Glomerular endothelial cell (primary cell): ENCODE measurements around the gene CTIF. TPM values are rescaled to one million over a fixed set of nuclear protein-coding genes. Genes with fewer than 3 reads are reported as not detected.

Experiments used
- DNase-seq: peaks from one replicate; pipeline ENCODE4 v3.0.0-alpha.2; 2011; ENCODE audit warnings: low read depth, low spot score; ENCODE audit errors: extremely low read depth
- total RNA-seq: library from RNA; depleted of rRNA; stranded (reverse); fragments of >200 nt; gene quantifications from 2 replicates; pipeline ENCODE4 v1.2.3, GENCODE V29; 2015

Gene CTIF
- total RNA-seq, 1 donor from 2014 or later: 55.4 TPM

DNA sequence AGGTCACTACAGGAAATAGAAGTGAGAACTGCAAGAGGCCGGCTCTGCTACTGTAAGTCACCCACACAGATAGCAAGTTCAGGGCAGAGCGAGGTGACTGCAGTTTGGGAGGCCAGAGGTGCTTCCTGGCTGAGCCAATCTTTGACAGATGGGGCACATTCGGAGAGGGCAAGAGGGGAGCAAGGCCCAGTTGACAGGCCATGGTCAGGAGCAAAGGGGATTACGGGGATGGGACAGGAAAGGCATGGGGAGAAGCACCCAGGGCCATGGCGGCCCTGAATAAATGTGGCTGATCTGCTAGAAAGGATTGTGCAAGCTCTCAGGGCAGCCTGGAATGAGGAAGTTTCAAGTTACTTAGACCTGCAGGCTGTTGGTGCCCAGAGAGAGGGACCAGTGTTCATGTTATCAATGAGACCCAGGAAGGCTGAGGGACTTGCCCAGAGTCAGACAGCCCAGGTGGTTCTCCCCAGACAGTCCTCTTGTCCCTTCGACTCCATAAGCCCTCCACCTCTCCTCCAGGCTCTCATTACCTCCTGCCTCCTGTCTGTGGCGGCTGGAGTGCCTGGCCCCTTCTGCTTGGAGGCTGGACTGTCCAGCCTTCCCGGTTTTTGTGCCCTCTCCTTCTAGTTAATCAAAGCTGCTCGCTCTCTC is 123.3 kb downstream of the CTIF start:
- DNase-seq: no peak

GRCh38 chr18:48663096-48663930 is 124.5 kb downstream of the CTIF start:
- DNase-seq: no peak

- no peak for DNase-seq
Observed at GRCh38 chr18:48663931-48664847, 125.4 kb downstream of the CTIF start.

- DNase-seq: no peak
Observed at GRCh38 chr18:48665654-48666053, 126.8 kb downstream of the CTIF start.

- DNase-seq: no peak
Observed at GRCh38 chr18:48666613-48667012, 127.8 kb downstream of the CTIF start.

- no peak for DNase-seq
Observed at GRCh38 chr18:48667276-48668254, 128.7 kb downstream of the CTIF start.

DNA sequence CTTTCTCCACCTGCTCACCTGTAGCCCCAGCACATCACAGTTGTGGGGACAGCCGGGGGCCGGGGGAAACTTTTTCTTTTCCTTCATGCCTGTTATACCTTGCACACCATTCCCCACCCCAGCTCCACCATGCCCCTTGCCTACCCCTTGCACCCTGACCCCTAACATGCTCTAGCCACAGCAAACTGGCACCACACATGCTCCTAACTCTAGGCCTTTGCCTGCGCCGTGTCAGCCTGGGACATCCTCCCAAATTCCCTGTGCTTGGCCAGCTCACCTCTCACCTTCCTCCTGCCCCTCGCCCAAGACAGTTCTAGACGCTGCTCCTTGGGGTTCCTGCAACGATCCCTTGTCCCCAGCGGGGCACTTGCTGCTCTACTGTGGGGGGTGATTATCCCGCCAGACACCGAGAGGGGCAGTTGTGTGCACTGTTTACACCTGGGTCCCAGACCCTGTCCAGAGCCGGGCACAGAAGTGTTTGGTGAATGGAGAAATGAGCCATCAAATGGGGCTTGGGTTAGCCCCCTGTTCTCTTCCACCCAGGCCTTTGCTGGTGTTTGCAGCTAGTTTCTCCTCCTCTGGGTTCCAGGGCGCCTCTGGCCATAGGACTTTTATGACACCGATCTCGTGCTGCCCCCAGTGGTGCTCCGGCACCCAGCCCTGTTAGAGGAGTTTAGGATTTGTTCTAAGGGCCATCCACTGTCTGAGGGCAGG is 129.8 kb downstream of the CTIF start:
- DNase-seq: no peak

DNA sequence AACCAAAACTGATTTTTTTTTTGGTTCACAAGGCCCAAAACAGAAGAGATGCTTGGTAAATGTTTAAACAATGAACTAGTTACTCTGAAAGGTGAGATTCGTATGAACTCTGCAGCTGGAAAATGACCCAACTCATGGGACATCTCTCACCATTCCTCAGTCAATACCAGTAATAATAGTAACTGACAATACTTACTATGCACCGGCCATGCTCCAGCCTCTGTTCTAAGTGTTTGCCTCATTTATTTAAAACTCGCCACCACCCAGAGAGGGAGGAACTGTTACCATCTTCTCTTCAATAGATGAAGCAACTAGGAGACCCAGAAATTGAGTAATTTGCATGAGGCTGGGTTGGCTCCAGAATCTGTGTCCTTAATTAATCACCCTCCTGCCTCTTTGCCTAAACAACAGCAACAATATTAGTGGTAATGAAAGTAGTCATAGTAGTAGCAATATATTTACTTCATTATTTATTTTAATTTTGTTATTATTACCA is 130.4 kb downstream of the CTIF start:
- no peak for DNase-seq

DNA sequence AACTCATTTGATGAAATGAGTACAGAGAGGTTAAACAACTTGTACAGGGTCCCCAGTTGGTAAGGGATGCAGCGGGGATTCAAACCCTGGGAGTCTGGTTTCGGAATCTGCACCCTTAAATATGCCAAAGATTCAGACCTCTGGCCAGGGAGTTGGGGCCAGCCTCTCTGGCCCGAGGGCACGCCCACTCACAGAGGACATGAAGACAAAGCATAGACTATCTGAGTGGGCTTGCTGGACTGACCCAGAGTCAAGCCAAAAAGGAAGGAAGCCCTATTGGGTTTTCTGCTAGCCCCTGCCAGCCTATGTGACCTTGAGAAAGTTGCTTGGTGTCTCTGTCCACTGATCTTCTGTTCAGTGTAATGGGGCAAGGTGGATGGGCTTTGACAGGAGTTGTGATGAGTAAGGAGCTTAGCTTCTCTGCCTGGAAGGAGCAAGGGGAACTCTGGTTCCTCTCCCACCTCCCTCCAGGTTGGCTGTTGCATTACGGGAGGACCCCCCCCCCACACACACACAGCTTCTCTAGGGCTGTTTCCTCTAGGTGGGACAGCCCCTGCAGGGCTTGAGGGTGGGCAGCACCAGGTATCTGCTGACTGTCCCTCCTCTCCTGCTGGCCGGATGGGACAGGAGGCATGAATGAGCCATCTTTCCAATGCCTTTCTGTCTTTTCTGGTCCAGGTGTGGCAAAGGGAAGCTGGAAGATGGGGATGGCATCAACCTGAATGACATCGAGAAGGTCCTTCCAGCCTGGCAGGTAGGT is 131.3 kb downstream of the CTIF start:
- DNase-seq: no peak

GRCh38 chr18:48670751-48671560 is 132.1 kb downstream of the CTIF start:
- DNase-seq: no peak

DNA sequence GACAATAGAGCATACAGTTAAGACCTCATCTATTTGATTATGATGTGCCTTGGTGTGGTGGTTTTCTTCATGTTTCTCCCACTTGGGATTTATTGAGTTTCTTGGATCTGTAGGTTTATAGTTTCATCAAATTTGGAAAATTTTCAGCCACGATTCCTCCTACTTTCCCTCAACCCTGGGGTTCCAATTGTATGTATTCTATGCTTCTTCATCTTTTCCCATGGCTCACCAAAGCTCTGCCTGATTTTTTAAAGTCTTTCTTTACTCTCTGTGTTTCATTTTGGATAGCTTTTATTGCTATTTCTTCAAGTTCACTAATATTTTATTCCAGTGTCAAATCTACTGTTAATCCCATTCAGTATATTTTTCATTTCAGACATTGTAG is 132.7 kb downstream of the CTIF start:
- no peak for DNase-seq

GRCh38 chr18:48672671-48673340 is 134.0 kb downstream of the CTIF start:
- DNase-seq: no peak

DNA sequence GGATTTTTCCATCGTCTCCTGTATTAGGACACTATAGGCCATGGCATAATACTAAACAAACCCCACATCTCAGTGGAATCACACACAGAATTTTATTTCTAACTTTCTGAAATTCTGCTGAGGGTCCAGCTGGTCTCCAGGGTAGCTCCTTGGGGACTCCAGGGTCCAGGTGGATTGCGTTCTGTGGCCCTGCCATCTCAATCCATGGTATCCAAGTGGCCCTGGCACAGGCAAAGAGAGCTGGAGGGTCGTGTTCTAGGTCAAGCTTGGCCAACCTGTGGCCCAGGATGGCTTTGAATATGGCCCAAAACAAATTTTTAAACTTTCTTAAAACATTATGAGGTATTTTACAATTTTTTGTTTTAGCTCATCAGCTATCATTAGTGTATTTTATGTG is 134.6 kb downstream of the CTIF start:
- DNase-seq: no peak

GRCh38 chr18:48673853-48674721 is 135.3 kb downstream of the CTIF start:
- DNase-seq: no peak

DNA sequence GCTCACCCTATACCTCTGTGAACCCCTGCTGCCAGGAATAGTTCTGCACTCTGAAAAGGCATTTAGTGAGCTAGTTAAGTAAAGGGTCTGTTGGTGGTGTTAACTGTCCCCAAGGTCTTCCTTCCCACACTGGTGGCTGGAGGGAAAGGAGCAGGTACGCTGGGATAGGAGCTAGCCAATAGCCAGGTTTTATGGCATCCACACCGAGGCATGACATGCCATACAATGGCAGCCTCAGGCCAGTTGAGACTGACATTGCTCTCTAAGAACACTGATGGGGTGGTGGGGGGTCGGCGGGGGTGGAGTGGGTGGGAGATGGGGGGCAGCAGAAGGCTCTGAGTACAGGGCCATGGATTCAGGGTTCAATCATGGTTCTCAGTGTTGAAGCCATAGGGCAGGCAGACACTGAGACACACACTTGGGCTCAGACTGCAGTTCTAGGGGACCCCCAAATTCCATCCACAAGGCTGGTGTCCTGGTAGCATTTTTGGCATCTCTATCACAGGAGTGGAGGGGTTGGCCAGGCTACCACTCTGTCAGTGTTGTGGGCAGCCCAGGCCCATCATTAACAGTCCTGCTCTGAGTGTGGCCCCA is 136.0 kb downstream of the CTIF start:
- DNase-seq: no peak

DNA sequence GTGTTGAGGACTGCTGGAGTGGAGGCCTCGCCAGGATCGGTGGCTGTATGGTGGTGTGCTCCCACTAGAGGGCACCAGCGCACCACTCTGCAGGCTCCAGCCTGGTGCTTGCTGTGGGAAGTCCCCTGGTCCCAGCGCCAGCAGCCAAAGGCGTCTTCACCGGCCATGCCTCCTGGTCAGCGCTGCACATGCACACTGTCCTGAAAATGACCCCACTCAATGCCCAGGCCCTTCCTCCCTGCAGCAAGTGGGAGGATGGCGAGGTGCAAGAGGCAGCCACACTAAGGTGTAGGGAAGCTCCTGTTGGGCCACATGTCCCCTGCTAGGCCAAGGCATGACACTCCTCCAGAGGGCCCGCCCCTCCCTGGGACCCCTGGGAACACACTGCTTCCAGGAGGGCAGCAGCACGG is 136.5 kb downstream of the CTIF start:
- no peak for DNase-seq
